ENCODE data around the gene FAM151B.
"Not testable (repeated sequence)": the region's sequence is repeated elsewhere in the genome, so short reads cannot be mapped to it uniquely, and the experiment has no call there.

The FAM151B gene, protein sequence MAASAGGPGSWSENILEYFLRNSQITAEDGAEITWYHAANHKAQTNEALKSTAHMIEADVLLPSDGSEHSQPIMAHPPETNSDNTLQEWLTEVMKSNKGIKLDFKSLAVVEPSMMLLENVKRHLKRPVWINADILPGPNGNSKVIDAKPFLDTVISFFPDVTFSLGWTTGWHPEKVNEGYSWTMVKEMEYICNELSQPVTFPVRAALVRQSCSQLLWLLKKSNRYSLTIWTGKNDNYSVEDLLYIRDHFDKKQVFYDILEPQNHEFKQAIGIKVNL

DNA sequence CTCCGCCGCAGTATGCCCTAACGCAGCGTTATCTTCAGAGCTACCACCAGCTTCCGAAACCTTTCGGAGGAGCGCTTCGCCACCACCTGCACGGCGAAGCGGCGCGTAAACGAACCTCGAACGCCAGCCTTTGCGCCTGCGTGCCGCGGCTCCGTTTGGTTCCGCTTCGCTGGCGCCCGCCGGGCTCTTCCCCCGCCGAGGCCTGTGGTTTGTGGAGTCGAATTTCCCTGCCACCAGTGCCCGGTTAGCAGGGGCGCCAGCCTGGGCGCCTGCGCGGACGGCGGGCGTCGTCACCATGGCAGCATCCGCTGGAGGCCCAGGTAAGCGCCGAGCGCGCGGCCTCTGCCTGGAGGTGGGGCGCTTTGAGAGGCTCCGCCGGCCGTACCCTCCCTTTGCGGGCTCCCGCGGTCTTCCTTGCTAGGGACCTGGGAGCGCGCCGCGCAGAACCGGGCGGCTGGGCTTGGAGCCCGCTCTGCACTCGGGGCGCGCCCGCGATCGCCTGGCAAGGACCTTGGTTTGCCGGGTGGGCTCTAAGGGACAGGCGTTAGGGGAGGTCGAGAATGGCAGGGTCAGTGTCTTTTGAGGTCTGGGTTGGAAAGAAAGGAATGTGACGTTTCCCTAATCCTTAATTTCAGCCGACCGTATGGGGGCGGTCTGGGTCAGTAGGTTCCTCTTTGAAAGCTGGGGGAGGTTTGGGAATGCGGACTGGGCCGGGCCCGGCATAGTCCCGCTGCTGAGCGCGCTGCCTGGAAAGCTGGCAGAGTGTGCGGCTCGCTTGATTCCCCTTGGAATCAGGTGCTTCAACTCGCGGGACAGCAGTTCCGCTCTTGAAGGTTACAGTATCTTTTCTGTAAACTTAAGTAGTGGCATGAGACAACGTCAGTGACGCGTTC lies at the start of gene FAM151B:
FAM151B (plus strand) TSS at position 272 of the 893 bp plus-strand sequence; CDS start at position 296, 24 bp downstream.
- DNase-seq, result peak; percentile 86

DNA sequence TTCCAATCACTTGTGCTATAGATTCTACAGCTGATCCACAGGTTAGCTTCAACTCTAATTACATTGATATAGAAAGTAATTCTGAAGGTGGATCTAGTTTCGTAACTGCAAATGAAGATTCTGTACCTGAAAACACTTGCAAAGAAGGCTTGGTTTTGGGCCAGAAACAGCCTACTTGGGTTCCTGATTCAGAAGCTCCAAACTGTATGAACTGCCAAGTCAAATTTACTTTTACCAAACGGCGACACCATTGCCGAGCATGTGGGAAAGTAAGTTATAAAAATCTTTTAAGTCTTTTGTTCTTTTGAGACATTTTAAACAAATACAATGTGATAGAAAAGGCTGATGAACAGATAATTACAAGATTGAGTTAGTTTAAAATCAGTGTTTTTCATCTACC lies 49.2 kb upstream of the FAM151B start:
- DNase-seq, result no peak

DNA sequence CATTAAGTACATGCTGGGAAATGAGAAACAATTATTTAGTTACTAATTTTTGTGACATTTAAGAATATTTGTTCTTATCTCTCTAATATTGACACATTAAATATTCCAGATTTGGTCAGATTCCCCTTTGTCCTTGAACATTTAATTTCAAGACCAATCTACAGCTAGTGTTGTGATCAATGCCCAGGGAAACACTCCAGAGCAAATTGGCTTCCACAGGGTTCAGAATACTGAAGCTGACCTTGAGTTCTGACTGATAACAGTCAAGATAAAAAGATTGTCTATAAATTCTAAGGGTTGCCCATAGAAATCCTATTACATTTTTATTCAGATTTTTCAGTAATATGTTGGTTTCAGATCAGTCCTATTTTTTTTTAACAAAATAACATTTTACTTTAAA lies 48.7 kb upstream of the FAM151B start:
- no peak for DNase-seq

DNA sequence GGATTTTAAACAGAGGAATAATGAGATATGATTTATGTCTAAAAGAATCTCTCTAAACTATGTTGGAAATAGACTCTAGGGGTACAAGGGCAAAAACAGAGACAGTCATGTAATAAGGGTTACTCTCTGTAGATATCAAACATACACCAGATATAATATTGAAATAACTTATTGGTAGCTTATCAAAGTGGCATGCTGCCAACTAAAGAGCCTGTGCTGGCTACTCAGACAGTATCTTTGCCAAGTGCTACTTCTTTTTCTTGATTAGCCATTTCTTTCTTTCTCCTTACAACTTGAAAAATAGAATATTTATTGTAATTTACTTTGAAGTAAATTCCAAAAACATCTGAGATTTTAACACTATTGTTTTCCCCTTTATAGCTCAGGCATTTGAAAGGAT lies 45.2 kb upstream of the FAM151B start:
- no peak for DNase-seq

DNA sequence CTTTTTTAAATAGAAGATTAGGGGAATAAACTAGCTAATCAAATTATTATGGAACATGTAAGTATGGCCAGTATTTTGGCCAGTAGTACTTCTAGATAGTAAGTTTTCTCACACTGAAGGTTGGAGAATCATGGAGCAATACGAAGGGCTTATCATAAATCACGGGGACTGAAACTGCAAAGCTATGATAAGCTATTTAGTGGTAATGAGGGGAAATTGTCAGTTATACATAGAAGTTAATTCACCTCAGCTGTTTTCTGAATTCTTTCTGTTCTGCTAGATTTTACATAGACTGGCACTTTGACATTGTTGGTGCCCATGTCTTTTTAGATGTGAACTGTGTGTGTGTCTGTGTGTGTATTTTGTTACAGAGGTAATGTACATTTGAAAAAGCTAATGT lies 34.5 kb upstream of the FAM151B start:
- DNase-seq, result no peak

DNA sequence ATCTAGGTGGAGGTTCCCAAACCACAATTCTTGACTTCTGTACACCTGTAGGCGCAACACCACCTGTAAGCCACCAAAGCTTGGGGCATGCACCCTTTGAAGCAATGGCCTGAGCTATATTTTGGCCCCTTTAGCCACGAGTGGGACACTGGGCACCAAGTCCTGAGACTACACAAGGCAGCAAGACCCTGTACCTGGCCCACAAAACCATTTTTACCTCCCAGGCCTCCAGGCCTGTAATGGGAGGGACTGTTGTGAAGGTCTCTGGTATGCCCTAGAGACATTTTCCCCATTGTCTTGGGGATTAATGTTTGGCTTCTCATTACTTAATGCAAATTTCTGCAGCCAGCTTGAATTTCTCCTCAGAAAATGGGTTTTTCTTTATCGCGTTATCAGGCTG lies 24.6 kb upstream of the FAM151B start:
- DNase-seq, result no peak

DNA sequence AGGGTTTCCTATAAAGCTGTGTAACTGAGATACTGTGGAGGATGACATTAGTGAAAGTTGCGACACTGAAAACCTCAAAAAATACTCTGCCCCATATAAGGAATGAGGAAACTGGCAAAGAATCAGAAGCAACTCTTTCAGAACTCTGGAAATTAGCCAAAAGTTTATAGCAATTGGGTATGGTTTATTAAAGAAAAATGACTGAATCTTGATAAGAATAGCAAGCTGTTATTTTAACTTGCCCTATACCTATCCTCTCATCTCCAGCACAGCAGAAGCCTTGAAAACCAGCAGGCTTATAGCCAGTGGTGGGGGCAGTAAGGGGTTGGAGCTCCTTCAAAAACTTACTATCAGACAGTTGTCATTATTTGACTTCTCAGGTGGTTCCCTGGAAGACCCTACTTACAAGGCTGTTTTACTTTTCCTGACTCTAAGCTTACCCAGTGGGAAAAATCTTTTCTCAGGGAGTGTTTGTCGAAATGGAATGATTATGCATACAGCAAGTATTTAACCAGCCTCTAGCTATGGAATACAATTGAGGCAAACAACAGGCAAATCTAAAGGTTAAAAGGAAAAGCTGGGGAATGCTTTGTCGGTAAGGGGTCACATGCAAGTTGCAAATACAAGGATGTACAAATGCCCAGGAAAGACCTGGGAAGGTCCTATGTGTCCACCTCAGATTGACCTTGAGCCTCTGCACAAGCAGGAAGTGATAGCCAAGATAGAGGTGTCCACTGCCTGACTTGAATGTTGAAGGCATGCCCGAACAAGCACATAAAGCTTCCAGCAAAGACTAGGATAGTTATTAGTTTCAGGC lies 21.0 kb upstream of the FAM151B start:
- peak; percentile 83 for DNase-seq

DNA sequence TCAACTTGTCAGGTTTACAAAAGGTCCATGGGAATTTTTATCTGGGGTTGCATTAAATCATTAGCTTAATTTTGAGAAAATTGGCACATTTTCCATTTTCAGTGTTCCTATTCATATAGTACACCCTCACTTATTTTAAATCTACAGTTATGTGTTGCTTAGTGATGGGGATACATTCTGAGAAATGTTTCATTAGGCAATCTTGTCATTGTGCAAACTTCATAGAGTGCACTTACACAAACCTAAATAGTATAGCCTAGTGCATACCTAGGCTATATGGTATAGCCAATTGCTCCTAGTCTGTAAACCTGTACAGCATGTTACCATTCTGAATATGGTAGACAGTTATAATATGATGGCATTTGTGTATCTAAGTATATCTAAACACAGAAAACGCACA lies 19.8 kb upstream of the FAM151B start:
- DNase-seq, result peak; percentile 29

DNA sequence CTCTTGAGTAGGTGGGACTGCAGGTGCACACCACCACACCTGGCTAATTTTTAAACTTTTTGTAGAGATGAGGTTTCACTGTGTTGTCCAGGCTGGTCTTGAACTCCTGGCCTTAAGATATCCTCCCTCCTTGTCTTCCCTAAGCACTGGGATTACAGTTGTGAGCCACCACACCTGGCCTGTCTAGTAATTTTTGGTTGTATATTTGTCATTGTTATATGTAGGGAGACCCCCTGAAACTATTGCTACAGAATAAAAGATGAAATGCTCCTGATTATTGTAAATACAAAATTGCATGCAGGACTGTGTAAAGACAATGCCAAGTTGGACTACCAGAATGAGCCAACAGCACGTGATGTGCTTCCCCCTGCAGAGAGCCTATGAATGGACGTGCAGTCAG lies 17.3 kb upstream of the FAM151B start:
- not testable (repeated sequence) for DNase-seq

DNA sequence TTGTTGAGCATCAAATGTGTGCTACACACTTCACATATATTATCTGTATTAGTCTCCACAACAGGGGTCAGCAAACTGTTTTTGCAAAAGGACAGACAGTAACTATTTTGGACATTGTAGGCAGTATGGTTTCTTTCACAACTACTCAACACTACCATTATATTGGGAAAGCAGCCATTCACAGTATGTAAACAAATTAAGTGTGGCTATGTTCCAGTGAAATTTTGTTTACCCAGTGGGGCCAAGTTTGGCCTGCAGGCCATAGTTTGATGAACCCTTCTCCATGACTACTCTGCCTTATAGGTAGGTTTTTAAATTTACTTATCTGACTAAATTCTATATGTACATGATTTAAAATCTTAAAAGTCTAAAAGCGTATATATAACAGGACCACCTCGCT lies 13.0 kb upstream of the FAM151B start:
- DNase-seq, result no peak

DNA sequence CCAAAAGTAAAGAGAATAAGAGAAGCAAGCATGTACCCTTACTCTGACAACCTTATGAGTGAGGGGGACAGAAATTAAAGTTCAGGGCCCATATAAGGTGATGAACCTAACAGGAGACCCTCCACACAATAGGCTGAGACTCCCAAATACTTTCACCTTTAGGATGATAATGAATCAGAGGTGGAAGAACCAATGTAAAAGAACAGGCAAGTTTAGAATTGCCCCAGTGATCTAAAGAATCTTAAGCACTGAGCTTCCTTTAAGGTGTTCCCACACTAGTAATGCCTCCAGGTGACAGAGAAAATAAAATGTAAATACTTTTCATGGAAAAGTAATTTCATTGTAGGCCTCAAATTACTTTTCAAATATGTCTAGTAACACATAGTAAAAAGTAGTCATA lies 8.2 kb upstream of the FAM151B start:
- no peak for DNase-seq

DNA sequence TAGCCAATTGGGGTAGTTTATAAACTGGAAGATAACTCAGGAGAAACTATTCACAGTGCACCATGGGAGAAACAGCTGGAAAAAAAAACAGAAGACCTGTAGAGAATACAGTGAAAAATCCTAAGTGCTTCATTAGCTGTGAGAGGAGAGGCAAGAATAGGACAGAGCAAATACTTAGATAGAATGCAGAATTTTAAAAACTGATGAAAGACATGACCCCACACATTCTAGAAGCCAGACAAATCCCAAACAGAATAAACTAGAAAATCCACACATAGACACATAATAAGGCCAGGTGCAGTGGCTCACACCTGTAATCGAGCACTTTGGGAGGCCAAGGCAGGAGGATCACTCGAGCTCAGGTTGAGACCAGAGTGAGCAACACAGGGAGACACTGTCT lies 7.5 kb upstream of the FAM151B start:
- DNase-seq, result no peak

DNA sequence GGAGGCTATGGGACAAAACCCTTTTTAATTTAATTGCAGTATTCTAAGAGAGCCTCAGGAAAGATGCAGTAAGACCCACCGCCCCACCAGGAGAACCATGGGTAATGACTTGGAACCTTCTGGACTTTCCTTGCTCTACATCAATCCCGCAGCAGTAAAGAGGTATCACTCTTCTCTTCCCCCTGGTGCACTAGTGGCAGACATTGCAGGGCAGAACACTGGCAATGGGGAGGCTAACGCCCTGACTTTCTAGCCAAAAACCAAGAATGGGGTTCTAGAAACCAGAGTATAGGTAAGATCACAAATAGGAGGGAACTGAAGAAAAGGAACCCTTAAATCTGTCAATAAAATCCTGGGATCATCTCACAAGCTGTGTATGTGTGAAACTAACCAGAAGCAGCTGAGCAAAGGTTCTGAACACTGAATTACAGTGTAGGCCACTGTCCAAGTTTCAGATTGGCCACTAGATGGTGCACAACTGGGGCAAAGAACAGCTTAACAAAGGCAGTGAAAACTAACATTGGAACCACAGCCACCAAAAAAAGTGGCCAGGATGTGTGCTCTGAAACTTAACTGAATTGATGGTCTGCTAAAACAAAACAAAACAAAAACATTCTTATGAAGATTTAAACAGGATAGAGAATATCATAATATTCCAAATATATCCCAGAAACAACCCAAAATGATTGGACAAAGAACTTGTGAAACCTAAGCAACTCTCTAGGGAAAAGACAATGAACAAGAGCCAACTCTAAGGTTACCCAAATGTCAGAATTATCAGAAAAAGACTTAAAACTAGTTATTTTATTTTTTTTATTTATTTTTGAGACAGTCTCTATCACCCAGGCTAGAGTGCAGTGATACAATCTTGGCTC lies 6.6 kb upstream of the FAM151B start:
- DNase-seq, result peak; percentile 61

DNA sequence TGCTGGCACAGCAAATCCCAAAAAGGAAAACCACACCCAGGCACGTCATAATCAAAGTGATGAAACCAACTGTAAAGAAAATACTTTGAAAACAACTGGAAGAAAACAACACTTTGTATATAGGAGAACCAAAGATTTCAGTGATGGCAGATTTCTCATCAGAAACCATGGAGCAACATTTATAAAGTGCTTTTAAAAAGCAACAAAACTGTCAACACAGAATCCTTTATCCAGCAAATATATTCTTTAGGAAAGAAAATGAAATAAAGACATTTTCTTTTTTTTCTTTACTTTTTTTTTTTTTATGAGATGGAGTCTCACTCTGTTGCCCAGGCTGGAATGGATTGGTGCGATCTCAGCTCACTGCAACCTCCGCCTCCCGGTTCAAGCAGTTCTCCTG lies 5.3 kb upstream of the FAM151B start:
- DNase-seq, result no peak

DNA sequence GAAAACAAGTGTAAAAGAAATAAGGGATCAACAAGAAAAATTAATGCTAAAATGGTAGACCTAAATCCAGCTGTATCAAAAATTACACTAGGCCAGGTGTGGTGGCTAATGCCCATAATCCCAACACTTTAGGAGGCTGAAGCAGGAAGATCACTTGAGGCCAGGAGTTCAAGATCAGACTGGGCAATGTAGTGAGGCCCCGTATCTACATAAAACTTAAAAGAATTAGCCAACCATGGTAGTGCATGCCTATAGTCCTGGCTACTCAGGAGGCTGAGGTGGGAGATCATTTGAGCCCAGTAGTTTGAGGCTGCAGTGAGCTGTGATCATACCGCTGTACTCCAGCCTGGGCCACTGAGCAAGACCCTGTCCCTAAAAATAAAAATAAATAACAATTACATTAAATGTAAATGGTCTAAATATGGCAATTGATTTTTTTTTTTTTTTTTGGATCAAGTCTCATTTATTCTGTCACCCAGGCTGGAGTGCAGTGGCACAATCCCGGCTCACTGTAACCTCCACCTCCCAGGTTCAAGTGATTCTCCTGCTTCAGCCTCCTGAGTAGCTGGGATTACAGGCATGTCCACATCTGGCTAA lies 4.2 kb upstream of the FAM151B start:
- no peak for DNase-seq

DNA sequence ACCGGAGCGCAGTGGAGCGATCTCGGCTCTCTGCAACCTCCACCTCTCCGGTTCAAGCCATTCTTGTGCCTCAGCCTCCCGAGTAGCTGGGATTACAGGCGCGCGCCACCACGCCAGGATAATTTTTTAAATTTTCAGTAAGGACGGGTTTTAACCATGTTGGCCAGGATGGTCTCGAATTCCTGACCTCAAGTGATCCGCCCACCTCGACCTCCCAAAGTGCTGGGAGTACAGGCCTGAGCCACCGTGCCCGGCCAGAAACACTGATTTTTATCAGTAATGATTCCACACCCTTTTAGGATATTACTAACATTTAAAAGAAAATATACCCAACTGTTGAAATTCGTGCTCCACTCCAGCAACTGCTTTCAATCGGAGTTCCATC lies 464 bp upstream of the FAM151B start:
- DNase-seq, result no peak

DNA sequence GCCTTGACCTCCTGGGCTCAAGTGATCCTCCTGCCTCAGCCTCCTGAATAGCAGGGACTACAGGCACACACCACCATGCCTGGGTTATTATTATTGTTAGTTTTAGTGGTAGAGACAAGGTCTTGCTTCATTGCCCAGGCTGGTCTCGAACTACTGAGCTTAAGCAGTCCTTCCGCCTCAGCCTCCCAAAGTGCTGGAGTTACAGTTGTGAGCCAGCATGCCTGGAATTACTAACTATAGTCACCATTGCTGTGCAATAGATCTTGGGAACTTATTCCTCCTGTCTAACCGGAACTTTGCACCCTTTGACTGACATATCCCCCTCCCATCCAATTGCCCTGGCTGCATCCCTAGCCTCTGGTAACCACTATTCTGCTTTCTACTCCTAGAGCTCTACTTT lies 3.4 kb downstream of the FAM151B start:
- no peak for DNase-seq

DNA sequence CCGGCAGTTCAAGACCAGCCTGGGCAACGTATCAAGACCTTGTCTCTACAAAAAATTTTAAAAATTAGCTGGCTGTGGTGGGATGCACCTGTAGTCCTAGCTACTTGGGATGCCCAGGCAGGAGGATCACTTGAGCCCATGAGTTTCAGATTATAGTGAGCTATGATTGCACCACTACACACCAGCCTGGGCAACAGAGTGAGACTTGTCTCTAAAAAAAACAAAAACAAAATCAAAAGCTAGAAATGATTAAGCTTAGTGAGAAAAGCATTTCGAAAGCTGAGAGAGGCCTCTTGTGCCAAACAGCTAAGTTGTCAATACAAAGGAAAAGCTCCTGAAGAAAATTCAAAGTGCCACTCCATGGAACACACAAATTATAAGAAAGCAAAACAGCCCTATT lies 4.8 kb downstream of the FAM151B start:
- DNase-seq, result no peak

DNA sequence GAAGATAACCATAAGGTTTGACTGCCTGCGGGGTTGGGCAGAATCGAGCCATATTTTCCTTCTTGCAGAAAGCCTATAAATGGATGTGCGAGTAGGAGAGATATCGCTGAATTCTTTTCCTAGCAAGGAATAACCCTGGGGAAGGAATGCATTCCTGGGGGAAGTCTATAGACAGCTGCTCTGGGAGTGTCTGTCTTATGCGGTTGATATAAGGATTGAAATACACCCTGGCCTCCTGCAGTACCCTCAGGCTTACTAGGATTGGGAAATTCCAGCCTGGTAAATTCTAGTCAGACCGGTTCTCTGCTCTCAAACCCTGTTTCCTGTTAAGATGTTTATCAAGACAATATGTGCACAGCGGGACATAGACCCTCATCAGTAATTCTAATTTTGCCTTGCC lies 5.5 kb downstream of the FAM151B start:
- not testable (repeated sequence) for DNase-seq

DNA sequence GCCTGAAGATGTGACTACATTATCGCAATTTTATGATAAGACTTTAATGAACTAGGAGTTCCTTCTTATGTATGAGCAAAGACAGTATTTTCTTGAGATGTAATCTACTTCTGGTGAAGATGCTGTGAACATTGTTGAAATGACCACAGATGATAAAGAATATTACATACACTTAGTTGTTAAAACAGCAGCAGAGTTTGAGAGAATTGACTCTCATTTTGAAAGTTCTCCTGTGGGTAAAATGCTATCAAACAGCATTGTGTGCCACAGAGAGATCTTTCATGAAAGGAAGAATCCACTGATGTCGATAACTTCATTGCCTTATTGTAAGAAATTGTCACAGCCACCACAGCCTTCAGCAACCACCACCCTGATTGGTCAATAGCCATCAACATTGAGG lies 8.0 kb downstream of the FAM151B start:
- no peak for DNase-seq

DNA sequence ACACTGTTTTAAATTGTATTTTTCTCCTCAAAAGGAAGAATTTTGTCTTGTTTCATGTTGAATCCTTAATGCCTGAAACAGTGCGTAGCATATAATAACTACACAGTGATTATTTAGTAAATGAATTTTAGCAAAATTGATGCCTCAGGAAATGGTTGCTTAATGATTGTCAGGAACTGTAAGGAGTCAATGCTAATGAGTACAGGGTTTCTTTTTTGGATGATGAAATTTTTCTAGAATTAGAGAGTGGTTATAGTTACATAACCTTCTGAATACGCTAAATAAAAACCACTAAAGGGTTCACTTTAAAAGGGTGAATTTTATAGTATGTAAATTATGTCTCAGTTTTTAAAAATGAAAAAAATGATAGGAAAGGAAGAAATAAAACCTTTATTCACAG lies 14.9 kb downstream of the FAM151B start:
- peak; percentile 72 for DNase-seq

DNA sequence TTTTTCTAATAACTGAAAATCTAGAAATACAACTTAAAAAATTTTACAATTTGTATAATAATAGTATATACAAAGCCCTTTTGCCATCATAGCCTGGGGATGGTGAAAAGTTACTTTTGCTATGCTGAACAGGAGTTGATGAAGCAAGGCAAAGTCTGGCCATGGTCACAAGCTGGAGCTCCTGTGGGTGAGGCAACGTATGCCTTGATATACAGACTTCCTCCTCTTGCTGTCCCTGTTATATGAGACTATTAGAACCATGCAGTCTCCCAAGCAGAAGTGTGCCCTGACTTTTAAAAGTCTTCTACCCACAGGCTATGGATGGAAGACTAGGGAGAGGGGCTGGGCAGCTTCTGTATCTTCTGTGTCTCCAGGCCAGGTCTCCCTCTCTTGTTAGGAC lies 15.7 kb downstream of the FAM151B start:
- DNase-seq, result peak; percentile 85
